ENCODE measurements around the gene PPP1R12C.

GRCh38 chr19:55050749-55051532, 66.5 kb downstream of the PPP1R12C start:
- TF ChIP-seq GLIS3 (CRISPR knock-in tag; IDR thresholded peaks at IDR 0.05) (no peak), ESRRG (CRISPR knock-in tag; IDR thresholded peaks at IDR 0.05) (no peak), OSR1 (CRISPR knock-in tag; IDR thresholded peaks at IDR 0.05) (no peak), ZFP3 (CRISPR knock-in tag; IDR thresholded peaks at IDR 0.05) (no peak), POU6F1 (CRISPR knock-in tag; IDR thresholded peaks at IDR 0.05; ENCODE audit: borderline replicate concordance, low read depth) (no peak), CSRNP3 (CRISPR knock-in tag; IDR thresholded peaks at IDR 0.05) (no peak), ZFP30 (CRISPR knock-in tag; IDR thresholded peaks at IDR 0.05) (no peak), CREB5 (CRISPR knock-in tag; IDR thresholded peaks at IDR 0.05; ENCODE audit: low read depth) (no peak), BACH2 (CRISPR knock-in tag; IDR thresholded peaks at IDR 0.05; ENCODE audit: borderline replicate concordance) (no peak), ZNF70 (CRISPR knock-in tag; IDR thresholded peaks at IDR 0.05) (no peak)
